Epithelial cell of proximal tubule (primary cell): ENCODE results near the gene HOXB6. TPM values are rescaled to one million over a fixed set of nuclear protein-coding genes. Genes with fewer than 3 reads are reported as not detected.
A peak's percentile ranks its signal among the peaks of the same experiment; 100 is the strongest.

Experiments used
- DNase-seq: peaks from one replicate; pipeline ENCODE4 v3.0.0-alpha.2; 2011; ENCODE audit warnings: low read depth
- H3K4me3 ChIP-seq: 2 replicates; pipeline ENCODE4 v1.5.1; 2011; ENCODE audit warnings: low read depth, mild to moderate bottlenecking, low read length
- total RNA-seq: library from RNA; depleted of rRNA; stranded (reverse); fragments of >200 nt; gene quantifications from 2 replicates; pipeline ENCODE4 v1.2.3, GENCODE V29; 2015
- TF ChIP-seq, protein P1 (sequence below): conservative IDR thresholded peaks from 2 replicates; pipeline ENCODE4 v1.5.1; 2012; ENCODE audit warnings: low read depth, mild to moderate bottlenecking, low read length

The HOXB6 gene
- total RNA-seq, 1 donor from 2014 or later = 55.6 TPM

DNA sequence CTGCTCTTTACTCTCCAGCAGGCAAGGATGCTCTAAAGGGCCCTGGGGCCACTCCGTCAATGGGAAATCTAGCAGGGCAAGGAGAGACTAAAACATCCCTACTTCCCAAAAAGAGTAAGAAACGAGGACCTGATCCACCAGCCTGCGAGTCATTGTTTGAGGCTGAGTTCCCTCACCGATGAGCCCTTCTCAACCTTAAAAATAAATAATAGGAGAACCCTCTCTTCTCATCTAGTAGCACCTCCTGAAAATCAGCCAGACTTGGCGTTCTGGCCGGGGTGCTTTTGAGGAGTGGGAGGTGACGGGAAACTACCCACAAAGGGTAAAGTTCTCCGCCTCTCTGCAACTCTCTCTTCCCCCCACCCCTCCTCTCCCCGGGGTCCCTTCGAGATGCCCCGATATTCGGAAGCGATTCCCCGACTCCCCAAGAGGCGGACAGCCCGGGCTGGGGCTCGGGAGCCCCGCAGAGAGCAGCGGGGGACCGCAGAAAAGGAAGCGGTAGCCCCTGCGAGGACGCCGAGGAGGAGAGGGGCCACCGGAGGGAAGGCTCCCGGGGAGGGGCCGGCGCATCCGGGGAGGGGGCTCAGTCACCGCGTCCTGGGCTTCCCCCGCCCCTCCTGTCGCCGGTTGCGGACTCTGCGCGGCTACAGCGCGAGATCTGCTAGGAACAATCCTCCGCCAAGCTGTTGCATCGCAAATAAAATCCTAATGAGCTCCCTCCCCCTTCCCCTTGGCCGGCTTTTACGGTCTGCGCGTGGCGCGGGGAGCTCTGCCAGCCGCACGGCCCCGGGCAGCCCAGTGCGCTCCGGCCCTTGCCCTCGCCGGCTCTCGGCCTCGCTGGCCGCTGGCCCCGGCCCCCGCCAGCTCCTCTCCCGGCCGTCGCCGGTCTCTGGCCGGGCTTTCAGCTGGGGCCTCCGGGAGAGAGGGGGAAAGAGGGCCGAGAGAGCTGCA, 20.0 kb upstream of the HOXB6 start:
- TF ChIP-seq, protein P1, sequence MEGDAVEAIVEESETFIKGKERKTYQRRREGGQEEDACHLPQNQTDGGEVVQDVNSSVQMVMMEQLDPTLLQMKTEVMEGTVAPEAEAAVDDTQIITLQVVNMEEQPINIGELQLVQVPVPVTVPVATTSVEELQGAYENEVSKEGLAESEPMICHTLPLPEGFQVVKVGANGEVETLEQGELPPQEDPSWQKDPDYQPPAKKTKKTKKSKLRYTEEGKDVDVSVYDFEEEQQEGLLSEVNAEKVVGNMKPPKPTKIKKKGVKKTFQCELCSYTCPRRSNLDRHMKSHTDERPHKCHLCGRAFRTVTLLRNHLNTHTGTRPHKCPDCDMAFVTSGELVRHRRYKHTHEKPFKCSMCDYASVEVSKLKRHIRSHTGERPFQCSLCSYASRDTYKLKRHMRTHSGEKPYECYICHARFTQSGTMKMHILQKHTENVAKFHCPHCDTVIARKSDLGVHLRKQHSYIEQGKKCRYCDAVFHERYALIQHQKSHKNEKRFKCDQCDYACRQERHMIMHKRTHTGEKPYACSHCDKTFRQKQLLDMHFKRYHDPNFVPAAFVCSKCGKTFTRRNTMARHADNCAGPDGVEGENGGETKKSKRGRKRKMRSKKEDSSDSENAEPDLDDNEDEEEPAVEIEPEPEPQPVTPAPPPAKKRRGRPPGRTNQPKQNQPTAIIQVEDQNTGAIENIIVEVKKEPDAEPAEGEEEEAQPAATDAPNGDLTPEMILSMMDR = no peak
- no peak for DNase-seq
- peak overlapping the region; percentile 82 for H3K4me3 ChIP-seq

DNA sequence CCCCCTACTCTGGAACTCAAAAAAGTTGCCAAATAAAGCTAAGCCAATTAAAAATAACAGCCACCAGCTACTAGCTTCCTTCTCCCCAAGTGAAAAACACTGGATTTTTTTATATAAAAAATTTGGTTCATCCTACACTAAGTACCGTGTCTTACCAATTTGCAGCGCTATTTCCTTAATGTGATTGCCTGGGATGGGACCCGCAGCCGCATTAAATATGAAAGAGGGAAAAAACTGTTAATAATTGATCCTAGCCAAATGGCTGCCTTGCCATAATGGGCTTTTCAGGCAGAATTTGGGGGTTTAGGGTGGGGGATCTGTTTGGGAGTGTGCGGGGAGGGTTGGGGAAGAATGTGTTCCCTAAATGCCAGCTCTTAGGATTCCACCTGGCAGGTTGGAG, 19.3 kb upstream of the HOXB6 start:
- DNase-seq = no peak
- TF ChIP-seq, protein P1 = no peak
- H3K4me3 ChIP-seq = peak overlapping the region; percentile 82

DNA sequence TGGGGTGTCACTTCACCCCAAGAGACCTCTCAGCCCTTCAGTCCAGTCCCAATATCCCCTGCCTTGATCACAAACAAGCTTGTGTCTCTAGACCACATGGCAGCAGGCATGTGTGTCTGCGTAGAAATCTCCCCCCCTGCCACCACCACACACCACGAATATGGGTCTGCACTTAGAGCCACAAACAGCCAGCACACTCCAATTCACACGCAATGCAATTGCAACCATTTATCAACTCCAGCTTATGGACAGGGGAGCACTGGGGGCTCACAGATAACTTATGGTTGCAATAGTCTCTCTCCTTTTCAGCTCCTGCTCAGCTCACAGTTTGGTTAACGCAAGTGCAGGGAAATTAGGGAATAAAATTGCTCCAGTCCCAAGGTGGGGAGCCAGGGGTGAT, 18.8 kb upstream of the HOXB6 start:
- H3K4me3 ChIP-seq = peak overlapping the region; percentile 82
- no peak for DNase-seq
- TF ChIP-seq, protein P1 = no peak

DNA sequence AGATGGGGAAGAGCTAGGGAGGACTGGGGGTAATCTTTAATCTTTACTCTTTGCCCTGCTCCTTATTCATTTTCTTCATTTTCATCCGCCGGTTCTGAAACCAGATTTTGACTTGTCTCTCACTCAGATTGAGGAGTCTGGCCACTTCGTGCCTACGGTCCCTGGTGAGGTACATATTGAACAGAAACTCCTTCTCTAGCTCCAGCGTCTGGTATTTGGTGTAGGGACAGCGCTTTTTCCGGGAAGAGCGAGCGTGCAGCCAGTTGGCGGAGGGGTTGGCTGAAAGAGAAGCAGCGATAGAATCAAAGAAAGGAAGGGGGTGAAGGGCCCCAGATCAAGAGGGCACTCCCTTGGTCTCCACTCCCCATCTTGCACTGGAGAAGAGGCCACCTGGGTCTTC, 18.1 kb upstream of the HOXB6 start:
- H3K4me3 ChIP-seq = peak overlapping the region; percentile 6
- TF ChIP-seq, protein P1 = no peak
- no peak for DNase-seq

GRCh38 chr17:48621410-48622392, 16.9 kb upstream of the HOXB6 start:
- TF ChIP-seq, protein P1 = no peak
- DNase-seq = no peak
- peak overlapping the region; percentile 21 for H3K4me3 ChIP-seq

DNA sequence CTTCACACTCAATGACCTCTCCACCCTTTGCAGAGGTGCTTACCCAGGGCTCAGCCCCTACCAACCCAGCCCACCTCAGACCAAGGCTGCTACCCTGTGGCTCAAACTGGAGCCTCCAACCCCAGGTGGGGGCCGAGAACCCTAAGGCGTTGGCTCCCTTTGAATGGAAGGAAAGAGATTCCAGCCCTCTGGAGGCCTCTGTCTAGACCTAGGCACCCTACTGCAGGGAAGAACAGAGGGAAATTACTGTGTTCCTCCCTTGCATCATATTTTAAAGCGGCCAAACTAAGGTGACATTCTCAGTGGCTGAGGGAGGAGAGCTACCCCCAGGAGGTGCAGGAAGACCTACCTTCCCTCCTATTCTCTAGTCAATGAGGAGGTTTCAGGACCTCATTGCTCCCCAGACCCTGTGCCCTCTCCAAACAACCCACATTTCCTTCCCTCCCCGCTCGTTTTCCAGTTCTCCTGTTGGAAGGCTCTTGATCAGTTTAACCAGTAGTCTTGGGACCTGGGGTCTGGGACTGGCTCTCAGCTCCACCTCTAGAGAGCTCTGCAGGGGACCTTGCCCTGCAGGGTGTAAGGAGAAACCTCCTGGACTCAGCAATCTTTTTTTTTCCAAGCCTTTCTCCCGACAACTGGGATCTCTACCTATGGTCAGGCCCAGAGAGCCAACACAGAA, 15.8 kb upstream of the HOXB6 start:
- TF ChIP-seq, protein P1 = no peak
- H3K4me3 ChIP-seq = peak overlapping the region; percentile 53
- DNase-seq = no peak
